Neural cell (in vitro differentiated cells): Measurements from ENCODE around the gene CMTM3. TPM values are rescaled to one million over a fixed set of nuclear protein-coding genes. Genes with fewer than 3 reads are reported as not detected.

Experiments used
- H2AFZ ChIP-seq: fragments of 200-600, 300-800 bp; sonication (generic), shearing (Covaris generic); 2 replicates; pipeline ENCODE4 v1.6.0; 2014; ENCODE audit warnings: low read depth, mild to moderate bottlenecking, antibody characterized with exemption, low read length, moderate library complexity
- H3F3A ChIP-seq: fragments of 200-600 bp; shearing (Covaris generic); 2 replicates; pipeline ENCODE4 v1.6.1; 2016; ENCODE audit warnings: mild to moderate bottlenecking, moderate library complexity, mixed read lengths, antibody characterized with exemption, low read length; ENCODE audit not compliant: insufficient read depth, poor library complexity, severe bottlenecking
- H3K27ac ChIP-seq: fragments of 200-600, 300-800 bp; sonication (generic), shearing (Covaris generic); 2 replicates; pipeline ENCODE4 v1.5.1; 2014; ENCODE audit warnings: mild to moderate bottlenecking, low read length, moderate library complexity
- H3K27me3 ChIP-seq: fragments of 300-800, 200-600 bp; sonication (generic), shearing (Covaris generic); 2 replicates; pipeline ENCODE4 v1.6.0; 2014; ENCODE audit warnings: mild to moderate bottlenecking, low read depth, low read length, moderate library complexity; ENCODE audit not compliant: insufficient read depth
- H3K36me3 ChIP-seq: fragments of 300-800, 200-600 bp; sonication (generic), shearing (Covaris generic); 2 replicates; pipeline ENCODE4 v1.5.1; 2014; ENCODE audit warnings: mild to moderate bottlenecking, antibody characterized with exemption, low read length, moderate library complexity; ENCODE audit not compliant: insufficient read depth
- H3K4me2 ChIP-seq: fragments of 300-800, 200-600 bp; sonication (generic), shearing (Covaris generic); 2 replicates; pipeline ENCODE4 v1.6.0; 2014; ENCODE audit warnings: mild to moderate bottlenecking, low read length
- H3K4me3 ChIP-seq: fragments of 300-800, 200-600 bp; sonication (generic), shearing (Covaris generic); 2 replicates; pipeline ENCODE4 v1.5.1; 2014; ENCODE audit warnings: mild to moderate bottlenecking, low read length, moderate library complexity
- H3K79me2 ChIP-seq: fragments of 200-600 bp; shearing (Covaris generic); replicated peaks from 2 replicates; pipeline ENCODE4 v1.6.0; 2014; ENCODE audit warnings: mild to moderate bottlenecking, low read length, moderate library complexity; ENCODE audit not compliant: insufficient read depth
- H3K9ac ChIP-seq: fragments of 300-800, 200-600 bp; sonication (generic), shearing (Covaris generic); 2 replicates; pipeline ENCODE4 v1.6.1; 2016; ENCODE audit warnings: mild to moderate bottlenecking, low read length, mixed read lengths
- H3K9me2 ChIP-seq: fragments of 200-600 bp; shearing (Covaris generic); 2 replicates; pipeline ENCODE4 v1.6.1; 2016; ENCODE audit warnings: mild to moderate bottlenecking, low read length, mixed read lengths; ENCODE audit not compliant: insufficient read depth
- H3K9me3 ChIP-seq: fragments of 200-600, 300-800 bp; sonication (generic), shearing (Covaris generic); 2 replicates; pipeline ENCODE4 v1.6.1; 2016; ENCODE audit warnings: mild to moderate bottlenecking, mixed run types, low read length, moderate library complexity, mixed read lengths
- H4K20me1 ChIP-seq: fragments of 200-600 bp; shearing (Covaris generic); 2 replicates; pipeline ENCODE4 v1.6.1; 2016; ENCODE audit warnings: mild to moderate bottlenecking, mixed run types; ENCODE audit not compliant: insufficient read depth
- CTCF ChIP-seq: fragments of 450-650 bp; IDR thresholded peaks from 2 replicates; pipeline ENCODE4 v1.5.1; 2014; ENCODE audit warnings: antibody characterized with exemption, mild to moderate bottlenecking, moderate library complexity; ENCODE audit not compliant: poor library complexity, severe bottlenecking
- EP300 ChIP-seq: fragments of 450-650 bp; conservative IDR thresholded peaks from 2 replicates; pipeline ENCODE4 v1.6.1; 2014; ENCODE audit warnings: antibody characterized with exemption, mild to moderate bottlenecking, moderate library complexity; ENCODE audit not compliant: poor library complexity, severe bottlenecking
- EZH2 ChIP-seq: fragments of 200-600, 300-800 bp; shearing (Covaris generic), sonication (generic); IDR thresholded peaks from 2 replicates; pipeline ENCODE4 v1.6.1; 2014; ENCODE audit warnings: antibody characterized with exemption, low read length, borderline replicate concordance, mild to moderate bottlenecking; ENCODE audit not compliant: insufficient read depth, poor library complexity, severe bottlenecking
- MXI1 ChIP-seq: fragments of 450-650 bp; conservative IDR thresholded peaks from 2 replicates; pipeline ENCODE4 v1.6.1; 2014; ENCODE audit warnings: antibody characterized with exemption, mild to moderate bottlenecking; ENCODE audit not compliant: poor library complexity, severe bottlenecking
- POLR2AphosphoS5 ChIP-seq: IDR thresholded peaks from 2 replicates; pipeline ENCODE4 v1.6.1; 2012
- RAD21 ChIP-seq: fragments of 450-650 bp; conservative IDR thresholded peaks from 2 replicates; pipeline ENCODE4 v1.6.1; 2014; ENCODE audit warnings: antibody characterized with exemption, mild to moderate bottlenecking, moderate library complexity
- REST ChIP-seq: IDR thresholded peaks from 2 replicates; pipeline ENCODE4 v1.6.1; 2012; ENCODE audit warnings: borderline replicate concordance
- SMC3 ChIP-seq: fragments of 450-650 bp; conservative IDR thresholded peaks from 2 replicates; pipeline ENCODE4 v1.6.1; 2014; ENCODE audit warnings: antibody characterized with exemption, mild to moderate bottlenecking, moderate library complexity; ENCODE audit not compliant: poor library complexity
- TAF1 ChIP-seq: IDR thresholded peaks from 2 replicates; pipeline ENCODE4 v1.6.1; 2012; ENCODE audit warnings: low read depth
- polyA plus RNA-seq: library from polyadenylated mRNA; depleted of rRNA; stranded (reverse); fragments of >200 nt; gene quantifications from 2 replicates; pipeline ENCODE4 v1.2.3, GENCODE V29; 2014

Gene CMTM3
- polyA plus RNA-seq, 1 donor from 2014 or later = 7.7 TPM

GRCh38 chr16:66639091-66639885 is 34.8 kb downstream of the CMTM3 start:
- Histone ChIP-seq H3K79me2 (no peaks in the 10 kb centered on the region), H3K27me3 (no peaks in the 10 kb centered on the region), H3K9me2 (no peaks in the 10 kb centered on the region), H3K27ac (no peak overlapping the region), H3K9me3 (no peaks in the 10 kb centered on the region), H3K36me3 (no peaks in the 10 kb centered on the region), H2AFZ (no peak overlapping the region), H4K20me1 (no peaks in the 10 kb centered on the region), H3K4me2 (no peak overlapping the region), H3K4me3 (no peak overlapping the region), H3F3A (no peaks in the 10 kb centered on the region), H3K9ac (no peak overlapping the region)
- TF ChIP-seq CTCF = no peak
- no peak for TF ChIP-seq REST
- no peak for TF ChIP-seq RAD21
- TF ChIP-seq TAF1 = no peak
- no peak for TF ChIP-seq POLR2AphosphoS5
- no peak for TF ChIP-seq EZH2
- no peak for TF ChIP-seq EP300
- TF ChIP-seq MXI1 = no peak

- no peak overlapping the region for H2AFZ ChIP-seq
- TF ChIP-seq REST (no peak), TAF1 (no peak), SMC3 (no peak), POLR2AphosphoS5 (no peak), MXI1 (no peak), CTCF (no peak), RAD21 (no peak), EP300 (no peak), EZH2 (no peak)
- H4K20me1 ChIP-seq = no peaks in the 10 kb centered on the region
These were observed 36.3 kb downstream of the CMTM3 start for GRCh38 chr16:66640724-66641314.

More at GRCh38 chr16:66640724-66641314, 36.3 kb downstream of the CMTM3 start:
- H3K4me2 ChIP-seq = no peak overlapping the region
- no peaks in the 10 kb centered on the region for H3K9me2 ChIP-seq
- no peaks in the 10 kb centered on the region for H3K27me3 ChIP-seq
- no peaks in the 10 kb centered on the region for H3K79me2 ChIP-seq
- no peaks in the 10 kb centered on the region for H3F3A ChIP-seq
- no peak overlapping the region for H3K9ac ChIP-seq
- no peaks in the 10 kb centered on the region for H3K36me3 ChIP-seq
- no peaks in the 10 kb centered on the region for H3K9me3 ChIP-seq
- H3K27ac ChIP-seq = no peak overlapping the region
- H3K4me3 ChIP-seq = no peak overlapping the region
